Measurements from ENCODE around the gene CEPT1.

The CEPT1 gene

DNA sequence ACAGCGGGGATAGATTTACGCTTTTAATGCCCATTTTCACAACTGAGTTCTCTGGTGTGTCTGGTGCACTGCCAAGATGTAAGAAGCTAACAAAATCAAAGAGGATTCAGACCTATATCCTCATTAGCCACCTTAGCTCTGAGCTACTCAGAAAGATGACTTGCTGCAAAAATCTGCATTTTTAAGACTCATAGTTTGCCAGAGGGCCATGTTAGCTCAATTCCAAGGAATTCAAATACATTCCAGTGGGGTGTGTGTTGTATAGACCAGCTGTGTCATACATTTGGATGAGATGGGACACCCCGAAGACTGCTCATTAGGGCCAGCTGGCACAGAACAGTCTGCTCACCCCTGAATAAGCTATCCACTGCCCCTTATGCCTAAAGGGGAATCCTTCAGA is 51.5 kb downstream of the CEPT1 start:
- Histone ChIP-seq H3K27me3 (ENCODE audit: control insufficient read depth, insufficient read depth, low read length, poor library complexity, severe bottlenecking) (no peaks in the 10 kb centered on the region), H3K4me1 (ENCODE audit: control insufficient read depth, insufficient read depth, low read length) (peaks cover 4% of the 10 kb centered on the region), H3K36me3 (ENCODE audit: control insufficient read depth, insufficient read depth, low read length) (peaks cover 5% of the 10 kb centered on the region), H3K4me3 (ENCODE audit: insufficient read depth, low read depth, low read length) (no peak overlapping the region), H3K27ac (ENCODE audit: insufficient read depth, low read depth, low read length, poor library complexity, severe bottlenecking) (no peak overlapping the region), H3K9me3 (ENCODE audit: control insufficient read depth, low read length) (no peaks in the 10 kb centered on the region)
- WGBS, 2 experiments: 61 to 65% methylated on average over 3 of the region's 3 CpGs

DNA sequence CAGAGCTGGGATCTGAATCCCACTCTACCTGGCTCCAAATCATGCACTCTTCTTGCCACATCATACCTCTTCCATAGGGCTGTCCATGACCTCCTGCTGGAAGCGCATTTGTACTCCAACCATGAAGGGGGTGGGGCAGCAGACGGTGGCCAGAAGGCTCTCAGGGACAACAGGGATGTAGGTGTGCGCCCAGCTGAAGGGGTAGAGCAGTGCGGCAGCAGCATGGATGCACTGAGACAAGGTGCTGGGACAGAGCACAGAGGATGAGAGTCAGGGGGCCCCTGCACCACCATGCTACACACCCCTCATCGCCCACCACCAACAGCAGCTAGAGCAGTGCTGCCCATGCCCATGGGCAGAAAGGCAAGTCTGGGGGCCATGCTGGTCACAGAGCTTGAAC is 52.1 kb downstream of the CEPT1 start:
- Histone ChIP-seq H3K9me3 (ENCODE audit: control insufficient read depth, low read length) (no peaks in the 10 kb centered on the region), H3K27me3 (ENCODE audit: control insufficient read depth, insufficient read depth, low read length, poor library complexity, severe bottlenecking) (no peaks in the 10 kb centered on the region), H3K36me3 (ENCODE audit: control insufficient read depth, insufficient read depth, low read length) (peaks cover 1% of the 10 kb centered on the region), H3K4me3 (ENCODE audit: insufficient read depth, low read depth, low read length) (no peak overlapping the region), H3K4me1 (ENCODE audit: control insufficient read depth, insufficient read depth, low read length) (peaks cover 5% of the 10 kb centered on the region), H3K27ac (ENCODE audit: insufficient read depth, low read depth, low read length, poor library complexity, severe bottlenecking) (no peak overlapping the region)
- 92 to 93% methylated on average over 5 of the region's 5 CpGs for WGBS, 2 experiments

DNA sequence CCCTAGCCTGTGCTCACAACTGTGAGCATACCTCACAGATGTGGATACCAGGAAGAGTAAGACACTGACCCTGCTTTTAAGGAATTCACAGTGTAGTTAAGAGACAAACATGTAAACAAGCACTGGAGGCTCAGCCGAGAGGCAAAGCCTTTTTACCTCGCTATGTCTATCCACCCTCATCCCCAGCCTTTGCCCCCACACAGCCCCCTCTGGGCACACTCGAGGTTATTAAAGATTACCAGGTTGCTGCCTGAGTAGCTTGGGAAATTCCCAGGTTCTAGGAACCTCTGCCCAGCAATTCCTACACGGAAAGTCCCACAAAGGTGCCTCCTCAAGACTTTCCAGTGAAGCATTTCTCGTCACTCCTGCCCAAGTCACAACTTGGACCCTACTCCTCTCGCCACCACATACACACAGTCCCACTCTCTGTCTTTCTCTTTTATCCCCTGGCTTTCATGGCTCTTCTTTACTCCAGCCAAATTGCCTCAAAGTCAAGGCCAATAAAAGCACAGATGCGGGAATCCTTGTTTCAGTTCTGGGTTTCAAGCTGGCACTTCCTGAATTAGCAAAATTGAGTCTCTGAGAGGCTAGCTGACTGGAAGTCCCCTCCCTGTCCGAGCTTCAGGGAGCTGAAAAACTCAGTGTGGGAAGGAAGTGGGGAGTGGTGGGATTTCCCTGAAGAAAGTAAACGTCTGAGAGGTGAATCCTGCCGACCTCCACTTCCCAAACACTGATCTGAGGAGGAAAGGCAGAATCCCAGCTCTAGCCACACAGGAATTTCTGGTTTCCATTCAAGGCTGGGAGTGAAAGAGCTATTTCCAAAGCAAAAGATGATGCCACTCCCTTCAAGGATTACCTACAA is 52.9 kb downstream of the CEPT1 start:
- Histone ChIP-seq H3K4me3 (ENCODE audit: insufficient read depth, low read depth, low read length) (no peak overlapping the region), H3K27me3 (ENCODE audit: control insufficient read depth, insufficient read depth, low read length, poor library complexity, severe bottlenecking) (no peaks in the 10 kb centered on the region), H3K36me3 (ENCODE audit: control insufficient read depth, insufficient read depth, low read length) (no peaks in the 10 kb centered on the region), H3K4me1 (ENCODE audit: control insufficient read depth, insufficient read depth, low read length) (peaks cover 5% of the 10 kb centered on the region), H3K9me3 (ENCODE audit: control insufficient read depth, low read length) (no peaks in the 10 kb centered on the region), H3K27ac (ENCODE audit: insufficient read depth, low read depth, low read length, poor library complexity, severe bottlenecking) (no peak overlapping the region)
- 77 to 78% methylated on average over 10 of the region's 10 CpGs for WGBS, 2 experiments

DNA sequence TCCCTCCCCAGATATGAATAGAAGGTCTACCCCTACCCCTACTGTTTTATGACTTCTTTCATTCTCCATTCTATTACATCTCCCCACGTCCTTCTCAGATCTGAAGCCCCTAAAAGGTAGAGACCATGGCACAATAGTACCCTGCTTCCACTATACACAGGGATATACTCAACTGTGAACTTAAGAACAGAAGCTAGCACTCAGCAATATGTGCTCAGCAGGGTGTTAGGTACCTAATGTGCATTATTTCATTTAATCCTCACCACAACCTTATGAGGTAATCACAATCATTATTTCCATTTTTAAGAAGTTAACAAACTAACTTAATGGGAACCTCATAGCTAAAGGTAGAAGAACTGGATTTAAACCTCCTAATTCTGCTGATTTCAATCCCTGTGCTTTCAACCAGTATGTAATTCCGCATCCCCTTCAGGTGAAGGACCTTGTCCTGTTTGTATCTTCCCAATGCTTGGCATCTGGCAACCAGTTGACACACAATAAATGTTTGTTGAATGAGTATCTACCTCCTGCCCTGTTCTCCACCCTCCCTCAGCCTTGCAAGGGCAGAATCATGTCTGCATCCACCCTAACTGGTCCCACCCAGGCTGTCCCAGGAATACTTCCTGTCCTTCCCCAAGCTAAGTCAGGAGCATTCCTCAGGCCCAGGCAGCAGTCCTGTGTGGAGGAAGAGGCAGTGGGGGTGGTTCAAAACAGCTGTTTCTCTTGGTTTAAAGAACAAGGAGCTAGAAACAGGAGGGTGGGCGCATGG is 53.9 kb downstream of the CEPT1 start:
- WGBS, 2 experiments: 93 to 94% methylated on average over 3 of the region's 3 CpGs
- H3K27ac ChIP-seq (ENCODE audit: insufficient read depth, low read depth, low read length, poor library complexity, severe bottlenecking): no peak overlapping the region

DNA sequence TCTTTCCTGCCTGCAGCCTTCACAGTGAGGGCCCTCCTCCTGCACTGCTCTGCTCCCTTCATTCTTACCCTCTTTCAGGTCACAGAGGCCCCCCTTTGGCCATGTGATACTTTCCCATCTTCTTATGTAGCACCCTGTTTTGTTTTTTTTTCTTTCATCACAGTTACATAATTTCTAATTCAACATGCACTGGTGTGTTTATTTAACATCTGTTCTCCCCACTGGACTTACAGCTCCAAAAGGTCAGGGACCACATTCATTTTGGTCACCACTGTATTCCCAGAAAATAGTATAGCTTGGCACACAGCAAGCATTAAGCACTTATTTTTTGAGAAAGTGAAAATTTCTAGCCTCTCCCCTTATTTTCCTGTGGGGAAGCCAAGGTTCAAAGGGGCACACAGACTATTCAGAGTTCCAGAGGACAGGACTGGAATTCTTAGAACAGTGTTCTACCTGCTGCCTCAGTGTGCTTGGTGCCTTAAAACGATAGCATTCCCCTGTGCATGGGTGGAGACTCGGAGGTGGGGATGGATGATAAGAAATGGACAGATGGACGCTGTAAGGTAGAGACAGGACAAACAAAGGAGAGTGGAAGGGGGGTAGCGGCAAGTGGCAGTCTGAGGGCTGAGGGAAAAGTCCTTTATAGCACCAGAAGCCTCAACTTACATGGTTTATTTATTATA is 55.1 kb downstream of the CEPT1 start:
- Histone ChIP-seq H3K36me3 (ENCODE audit: control insufficient read depth, insufficient read depth, low read length) (no peaks in the 10 kb centered on the region), H3K4me1 (ENCODE audit: control insufficient read depth, insufficient read depth, low read length) (peaks cover 5% of the 10 kb centered on the region), H3K9me3 (ENCODE audit: control insufficient read depth, low read length) (no peaks in the 10 kb centered on the region), H3K27ac (ENCODE audit: insufficient read depth, low read depth, low read length, poor library complexity, severe bottlenecking) (no peak overlapping the region), H3K4me3 (ENCODE audit: insufficient read depth, low read depth, low read length) (no peak overlapping the region), H3K27me3 (ENCODE audit: control insufficient read depth, insufficient read depth, low read length, poor library complexity, severe bottlenecking) (no peaks in the 10 kb centered on the region)
- WGBS, 2 experiments: 94 to 95% methylated on average over 4 of the region's 4 CpGs

More for the DNA sequence above, 53.9 kb downstream of the CEPT1 start:
- Histone ChIP-seq H3K4me1 (ENCODE audit: control insufficient read depth, insufficient read depth, low read length) (peaks cover 5% of the 10 kb centered on the region), H3K27me3 (ENCODE audit: control insufficient read depth, insufficient read depth, low read length, poor library complexity, severe bottlenecking) (no peaks in the 10 kb centered on the region), H3K36me3 (ENCODE audit: control insufficient read depth, insufficient read depth, low read length) (no peaks in the 10 kb centered on the region), H3K9me3 (ENCODE audit: control insufficient read depth, low read length) (no peaks in the 10 kb centered on the region), H3K4me3 (ENCODE audit: insufficient read depth, low read depth, low read length) (no peak overlapping the region)

DNA sequence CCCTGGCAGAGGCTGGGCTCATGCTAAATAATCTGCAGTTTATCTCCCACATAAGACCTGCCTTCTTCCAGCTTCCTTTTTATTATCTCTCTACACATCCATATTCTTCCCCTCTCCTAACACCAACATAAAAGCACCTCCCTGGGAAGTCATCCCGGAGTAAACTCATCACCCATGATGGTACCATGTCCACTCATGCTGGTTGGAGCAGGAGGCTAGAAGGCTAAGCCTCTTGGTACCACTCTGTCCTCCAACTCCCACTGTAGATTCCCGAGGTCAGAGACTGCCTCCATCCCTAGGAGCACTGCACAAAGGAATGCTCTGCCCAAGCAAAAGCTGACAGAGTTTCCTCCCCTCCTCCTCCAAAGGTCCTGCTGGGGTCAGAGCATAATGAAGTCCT is 56.2 kb downstream of the CEPT1 start:
- Histone ChIP-seq H3K27ac (ENCODE audit: insufficient read depth, low read depth, low read length, poor library complexity, severe bottlenecking) (no peak overlapping the region), H3K4me1 (ENCODE audit: control insufficient read depth, insufficient read depth, low read length) (peaks cover 8% of the 10 kb centered on the region), H3K9me3 (ENCODE audit: control insufficient read depth, low read length) (no peaks in the 10 kb centered on the region), H3K4me3 (ENCODE audit: insufficient read depth, low read depth, low read length) (no peak overlapping the region), H3K27me3 (ENCODE audit: control insufficient read depth, insufficient read depth, low read length, poor library complexity, severe bottlenecking) (no peaks in the 10 kb centered on the region), H3K36me3 (ENCODE audit: control insufficient read depth, insufficient read depth, low read length) (no peaks in the 10 kb centered on the region)
- WGBS, 2 experiments: 85 to 93% methylated on average over 2 of the region's 2 CpGs

DNA sequence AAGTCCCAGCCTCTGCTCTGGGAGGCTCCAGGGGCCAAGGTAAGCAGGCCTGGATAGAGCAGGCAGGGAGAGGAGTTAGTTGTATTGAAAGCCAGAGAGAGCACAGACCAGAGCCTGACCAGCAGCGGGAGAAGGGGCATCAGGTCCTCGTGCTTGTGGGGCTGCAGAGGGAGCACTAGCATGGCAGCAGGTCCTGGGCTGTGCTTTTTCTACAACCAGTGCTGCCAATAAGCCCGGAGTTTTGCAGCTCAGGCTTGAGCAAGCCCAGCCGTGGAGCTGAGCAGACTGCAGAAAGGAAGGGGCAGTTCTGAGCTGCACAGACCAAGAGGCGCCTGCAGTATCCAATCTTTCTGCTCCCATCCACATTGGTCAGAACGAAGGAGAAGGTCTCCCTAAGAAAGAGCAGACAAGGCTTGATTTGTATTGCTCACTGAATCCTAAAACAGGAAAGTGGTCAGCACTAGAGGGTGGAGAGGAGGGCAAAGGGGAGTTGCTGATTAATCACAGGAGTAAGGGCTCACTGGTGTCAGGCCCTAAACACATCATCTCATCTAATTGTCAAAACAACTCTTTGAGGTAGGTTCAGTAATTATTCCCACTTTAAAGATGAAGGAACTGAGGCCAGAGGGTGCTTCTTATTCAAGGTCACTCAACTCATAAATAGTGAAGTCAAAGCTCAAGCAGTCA is 57.7 kb downstream of the CEPT1 start:
- 54 to 61% methylated on average over 6 of the region's 6 CpGs for WGBS, 2 experiments
- no peak overlapping the region for H3K27ac ChIP-seq (ENCODE audit: insufficient read depth, low read depth, low read length, poor library complexity, severe bottlenecking)
- no peak overlapping the region for H3K4me3 ChIP-seq (ENCODE audit: insufficient read depth, low read depth, low read length)
- H3K36me3 ChIP-seq (ENCODE audit: control insufficient read depth, insufficient read depth, low read length): no peaks in the 10 kb centered on the region
- H3K9me3 ChIP-seq (ENCODE audit: control insufficient read depth, low read length): no peaks in the 10 kb centered on the region
- no peaks in the 10 kb centered on the region for H3K27me3 ChIP-seq (ENCODE audit: control insufficient read depth, insufficient read depth, low read length, poor library complexity, severe bottlenecking)
- H3K4me1 ChIP-seq (ENCODE audit: control insufficient read depth, insufficient read depth, low read length): peaks cover 14% of the 10 kb centered on the region

DNA sequence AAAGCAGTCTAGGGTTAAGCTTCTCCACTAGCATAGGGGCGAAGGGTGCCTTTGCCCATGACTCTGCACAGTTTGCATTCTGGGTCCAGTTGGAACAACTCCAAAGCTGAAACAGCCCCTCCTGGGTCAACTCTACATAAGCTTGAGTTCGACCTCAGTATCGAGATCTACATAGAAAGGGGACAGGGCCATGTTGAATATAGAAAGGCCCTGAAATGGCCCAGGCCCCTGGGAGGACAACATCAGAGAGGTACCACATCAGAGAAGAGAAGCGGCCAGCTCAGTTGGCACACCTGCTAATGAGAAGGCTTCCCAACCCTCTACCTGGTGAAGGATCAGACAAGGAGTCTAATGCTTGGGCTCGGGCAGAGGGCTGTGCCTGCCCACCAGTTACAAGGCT is 58.8 kb downstream of the CEPT1 start:
- H3K27ac ChIP-seq (ENCODE audit: insufficient read depth, low read depth, low read length, poor library complexity, severe bottlenecking): no peak overlapping the region
- no peaks in the 10 kb centered on the region for H3K27me3 ChIP-seq (ENCODE audit: control insufficient read depth, insufficient read depth, low read length, poor library complexity, severe bottlenecking)
- 94 to 95% methylated on average over 5 of the region's 5 CpGs for WGBS, 2 experiments
- H3K9me3 ChIP-seq (ENCODE audit: control insufficient read depth, low read length): no peaks in the 10 kb centered on the region
- no peak overlapping the region for H3K4me3 ChIP-seq (ENCODE audit: insufficient read depth, low read depth, low read length)
- peaks cover 14% of the 10 kb centered on the region for H3K4me1 ChIP-seq (ENCODE audit: control insufficient read depth, insufficient read depth, low read length)
- H3K36me3 ChIP-seq (ENCODE audit: control insufficient read depth, insufficient read depth, low read length): no peaks in the 10 kb centered on the region

DNA sequence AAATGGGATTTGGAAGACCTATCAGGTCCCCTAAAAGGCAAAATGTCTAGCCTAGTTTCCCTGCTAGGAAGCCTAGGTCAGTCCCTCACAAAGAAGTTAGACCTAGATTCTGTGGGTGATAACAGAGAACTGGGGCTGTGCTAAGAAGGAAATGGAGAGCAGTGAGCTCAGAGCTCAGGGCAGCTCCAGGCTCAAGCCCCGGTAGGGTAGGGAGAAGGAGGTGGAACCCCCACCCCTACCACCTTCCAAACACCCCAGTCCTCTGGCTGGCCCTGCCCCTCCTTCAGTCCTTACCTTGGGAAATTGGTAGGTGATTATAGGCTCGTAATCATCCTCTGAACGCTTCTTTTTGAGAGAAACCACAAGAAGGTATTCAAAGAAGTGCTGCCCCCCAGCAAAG is 59.3 kb downstream of the CEPT1 start:
- WGBS, 2 experiments: 89 to 95% methylated on average over 2 to 3 of the region's 3 CpGs

More for the DNA sequence above, 59.3 kb downstream of the CEPT1 start:
- Histone ChIP-seq H3K4me1 (ENCODE audit: control insufficient read depth, insufficient read depth, low read length) (peaks cover 14% of the 10 kb centered on the region), H3K9me3 (ENCODE audit: control insufficient read depth, low read length) (no peaks in the 10 kb centered on the region), H3K27ac (ENCODE audit: insufficient read depth, low read depth, low read length, poor library complexity, severe bottlenecking) (no peak overlapping the region), H3K4me3 (ENCODE audit: insufficient read depth, low read depth, low read length) (no peak overlapping the region), H3K27me3 (ENCODE audit: control insufficient read depth, insufficient read depth, low read length, poor library complexity, severe bottlenecking) (no peaks in the 10 kb centered on the region), H3K36me3 (ENCODE audit: control insufficient read depth, insufficient read depth, low read length) (no peaks in the 10 kb centered on the region)
